Lung (tissue), 12 donors: ENCODE measurements around the gene RSL1D1. TPM values are rescaled to one million over a fixed set of nuclear protein-coding genes. Genes with fewer than 3 reads are reported as not detected.

ENCODE experiments used
- ATAC-seq: fragments of 200-7000 bp; cut with Tn5 transposase; one replicate; pipeline ENCODE4 v1.9.1; 2020; ENCODE audit warnings: moderate number of reproducible peaks; ENCODE audit not compliant: insufficient read depth, low FRiP score
- DNase-seq, 3 donors: peaks; one replicate each; pipeline ENCODE4 v3.0.0-alpha.2; 2013 to 2017
- H3K27ac ChIP-seq, 2 donors: one replicate each; pipeline ENCODE4 v1.5.1; 2013; ENCODE audit warnings: mild to moderate bottlenecking in 2 of 2, moderate library complexity in 2 of 2, control low read depth in 1 of 2, inconsistent platforms in 1 of 2, low read depth in 1 of 2, low read length in 1 of 2
- H3K27me3 ChIP-seq, 3 donors: one replicate each; pipeline ENCODE4 v1.5.1; 2013; ENCODE audit warnings: low read length in 2 of 3; ENCODE audit not compliant: control insufficient read depth in 3 of 3, insufficient read depth in 3 of 3
- H3K36me3 ChIP-seq, 4 donors: one replicate each; pipeline ENCODE4 v1.5.1; 2013; ENCODE audit warnings: low read length in 4 of 4, mild to moderate bottlenecking in 1 of 4, moderate library complexity in 1 of 4; ENCODE audit not compliant: control insufficient read depth in 4 of 4, insufficient read depth in 4 of 4
- H3K4me1 ChIP-seq, 5 donors: one replicate each; pipeline ENCODE4 v1.5.1; 2013; ENCODE audit warnings: low read length in 5 of 5, mild to moderate bottlenecking in 2 of 5, moderate library complexity in 1 of 5; ENCODE audit not compliant: control insufficient read depth in 5 of 5, insufficient read depth in 5 of 5
- H3K4me3 ChIP-seq: one replicate; pipeline ENCODE4 v1.5.1; 2013; ENCODE audit warnings: mild to moderate bottlenecking, control low read depth, moderate library complexity
- H3K9ac ChIP-seq, 2 donors: one replicate each; pipeline ENCODE4 v1.5.1; 2013; ENCODE audit warnings: low read length in 2 of 2, control low read depth in 1 of 2; ENCODE audit not compliant: insufficient read depth in 1 of 2
- H3K9me3 ChIP-seq, 4 donors: one replicate each; pipeline ENCODE4 v1.5.1; 2013; ENCODE audit warnings: low read length in 3 of 4, mild to moderate bottlenecking in 1 of 4, moderate library complexity in 1 of 4; ENCODE audit not compliant: control insufficient read depth in 4 of 4, insufficient read depth in 3 of 4
- CTCF ChIP-seq: IDR thresholded peaks from 2 replicates; pipeline ENCODE4 v1.5.1; 2012; ENCODE audit warnings: mild to moderate bottlenecking; ENCODE audit errors: control extremely low read depth, extremely low read depth
- WGBS, 2 donors: extraction: QIAGEN DNeasy Blood & Tissue Kit; methylation state at CpG; one replicate each; pipeline ENCODE4 v1.1.7; 2013; 5-methylcytosine and 5-hydroxymethylcytosine counted together
- polyA plus RNA-seq, 2 donors: library from polyadenylated mRNA; stranded (reverse); fragments of 200-250 nt; gene quantifications; one replicate each; pipeline ENCODE4 v1.2.1, GENCODE V29; 2013
- total RNA-seq, 2 donors: library from RNA; depleted of rRNA in 1 of 2; stranded (reverse); fragments of >200 nt in 1 of 2; gene quantifications; one replicate each; pipeline ENCODE4 v1.2.1, GENCODE V29; 2014 to 2021
- donor health status: control.
- donor health status: control.
- donor health status: Bipolar disorder and iron deficiency.
- donor health status: healthy.
- donor health status: DM: yes; HTN: yes; CAD: no.

Gene RSL1D1
- total and polyA plus RNA-seq, 4 donors, result 68.5 to 206 (median 89.9) TPM

- TF ChIP-seq CTCF, result no peak
- Histone ChIP-seq H3K9me3 (no peaks in the 10 kb centered on the region), H3K36me3 (peaks cover 46 to 51% (median 49%) of the 10 kb centered on the region in 4 donors), H3K9ac (no peak overlapping the region), H3K4me3 (no peak overlapping the region), H3K27ac (no peak overlapping the region), H3K4me1 (peaks cover 0 to 1% (median 0%) of the 10 kb centered on the region in 5 donors), H3K27me3 (no peaks in the 10 kb centered on the region)
- DNase-seq (no peak), ATAC-seq (no peak)
- WGBS, 2 donors, result 94 to 99% methylated on average over 7 of the region's 7 CpGs
These were observed 10.3 kb downstream of the RSL1D1 start for GRCh38 chr16:11841026-11841425.

GRCh38 chr16:11836650-11837244 is 14.6 kb downstream of the RSL1D1 start:
- H3K36me3 ChIP-seq, result peaks cover 30 to 34% (median 32%) of the 10 kb centered on the region in 4 donors
- DNase-seq (no peak), ATAC-seq (no peak)
- no peaks in the 10 kb centered on the region for H3K27me3 ChIP-seq
- no peak overlapping the region for H3K4me3 ChIP-seq
- 94 to 95% methylated on average over 7 of the region's 7 CpGs for WGBS, 2 donors
- H3K4me1 ChIP-seq, result peaks cover 0 to 4% (median 0%) of the 10 kb centered on the region in 5 donors
- H3K27ac ChIP-seq, result no peak overlapping the region
- H3K9ac ChIP-seq, result no peak overlapping the region
- H3K9me3 ChIP-seq, result no peaks in the 10 kb centered on the region
- no peak for TF ChIP-seq CTCF

- Histone ChIP-seq H3K4me1 (peaks cover 0 to 4% (median 0%) of the 10 kb centered on the region in 5 donors), H3K27me3 (no peaks in the 10 kb centered on the region), H3K27ac (no peak overlapping the region), H3K4me3 (no peak overlapping the region), H3K9ac (no peak overlapping the region), H3K9me3 (no peaks in the 10 kb centered on the region), H3K36me3 (peaks cover 25 to 32% (median 30%) of the 10 kb centered on the region in 4 donors)
- WGBS, 2 donors, result 57 to 75% methylated on average over 9 of the region's 9 CpGs
- no peak for TF ChIP-seq CTCF
- DNase-seq (no peak), ATAC-seq (no peak)
These were observed 15.3 kb downstream of the RSL1D1 start for GRCh38 chr16:11835891-11836649.
